GM12801 (cell line): ENCODE data around the gene RWDD4.

Experiments used
- CTCF ChIP-seq: IDR thresholded peaks from one replicate; pipeline ENCODE4 v1.5.1; 2011; ENCODE audit warnings: control low read depth; ENCODE audit not compliant: insufficient read length; ENCODE audit errors: extremely low read depth

The RWDD4 gene

DNA sequence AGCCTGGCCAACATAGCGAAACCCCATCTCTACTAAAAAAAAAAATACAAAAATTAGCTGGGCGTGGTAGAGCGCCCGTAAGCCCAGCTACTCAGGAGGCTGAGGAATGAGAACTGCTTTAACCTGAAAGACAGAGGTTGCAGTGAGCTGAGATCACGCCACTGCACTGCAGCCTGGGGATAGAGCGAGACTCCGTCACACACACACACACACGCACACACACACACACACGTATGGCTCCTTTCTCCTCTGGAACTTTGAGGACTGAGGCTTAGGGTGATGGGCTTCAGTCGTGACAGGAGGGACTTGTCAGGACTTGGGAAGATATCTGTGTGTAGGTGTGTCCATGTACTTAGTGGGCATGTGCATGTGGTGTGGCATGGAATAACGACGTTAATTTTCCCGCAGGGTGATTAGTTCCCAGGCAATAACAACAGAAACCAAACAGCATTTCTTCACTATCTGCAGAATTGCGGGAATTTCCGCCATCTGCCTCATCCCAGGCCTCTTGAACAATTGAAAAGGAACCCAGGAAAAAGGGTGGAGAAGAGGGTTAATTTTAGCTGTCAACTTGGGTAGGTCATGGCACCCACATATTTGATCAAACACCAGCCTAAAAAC lies 47.7 kb downstream of the RWDD4 start:
- TF ChIP-seq CTCF, result no peak

- TF ChIP-seq CTCF, result no peak
Measured at GRCh38 chr4:183610613-183611012, 48.4 kb downstream of the RWDD4 start.

DNA sequence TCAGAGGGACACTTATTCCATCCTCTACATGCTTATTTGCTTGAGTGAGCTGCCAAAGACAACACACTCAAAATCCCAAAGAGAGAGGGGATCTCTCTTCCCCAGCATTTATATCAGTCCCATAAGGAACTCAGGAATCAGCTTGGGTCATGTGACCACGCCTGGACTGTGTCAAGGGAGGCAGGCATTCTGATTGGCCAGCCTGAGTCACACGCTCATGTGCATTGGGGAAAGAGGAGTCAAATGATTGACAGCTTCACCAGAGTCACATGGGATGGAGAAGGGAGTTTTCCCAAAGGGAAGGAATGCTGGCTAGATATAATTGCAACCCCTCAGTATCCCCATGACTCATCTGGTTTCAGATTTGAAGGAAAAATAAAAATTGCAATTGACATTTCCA lies 49.0 kb downstream of the RWDD4 start:
- TF ChIP-seq CTCF, result no peak

GRCh38 chr4:183609151-183609550 lies 49.8 kb downstream of the RWDD4 start:
- TF ChIP-seq CTCF, result no peak

GRCh38 chr4:183607894-183608293 lies 51.1 kb downstream of the RWDD4 start:
- no peak for TF ChIP-seq CTCF

DNA sequence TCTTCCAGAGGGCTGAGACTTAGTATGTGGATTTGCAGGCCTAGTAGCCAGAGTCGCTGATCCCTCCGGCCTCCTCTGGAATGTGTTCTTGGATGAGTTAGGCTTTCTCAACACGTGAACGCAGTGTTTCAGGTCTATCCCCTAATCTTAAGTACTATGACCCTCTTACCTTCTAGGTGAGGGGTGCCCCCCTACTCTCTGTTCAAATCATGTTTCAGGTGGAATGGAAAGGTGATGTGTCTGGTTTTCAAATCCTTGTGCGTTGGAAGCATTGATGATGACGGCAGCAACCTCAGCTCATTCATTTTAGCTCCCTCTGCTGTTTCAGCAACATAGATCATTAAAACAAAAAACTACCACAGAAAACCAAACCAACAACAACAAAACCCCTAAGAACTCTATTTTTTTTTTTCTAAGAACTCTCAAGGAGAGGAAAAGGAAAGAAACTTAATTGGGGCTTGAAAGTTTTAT lies 56.4 kb downstream of the RWDD4 start:
- no peak for TF ChIP-seq CTCF

DNA sequence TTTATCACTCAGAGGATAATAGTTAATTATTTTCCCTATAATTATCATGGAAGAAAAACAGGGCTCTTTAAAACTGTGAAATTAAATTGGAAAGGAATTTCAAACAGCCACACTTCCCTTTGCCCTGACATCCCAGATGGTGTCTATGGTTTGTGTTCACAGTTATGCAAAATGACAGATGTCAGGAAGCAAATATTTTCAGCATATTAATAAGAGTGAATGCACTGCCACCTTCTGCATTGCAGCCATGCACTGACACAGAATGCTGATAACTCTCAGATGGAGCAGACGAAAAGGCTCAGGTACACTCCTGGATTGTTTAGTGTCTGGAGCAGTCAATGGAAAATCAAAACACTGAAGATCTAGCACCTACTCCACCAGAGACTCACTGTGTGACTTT lies 57.6 kb downstream of the RWDD4 start:
- TF ChIP-seq CTCF, result no peak
